SK-N-SH (cell line): ENCODE results near the gene ARHGAP29. TPM values are rescaled to one million over a fixed set of nuclear protein-coding genes. Genes with fewer than 3 reads are reported as not detected.

Experiments
- CTCF ChIA-PET: fragments of 300-600, 350-600 bp; formaldehyde crosslinking; extraction: SDS; loops from one replicate; lab custom pipeline; 2021; lab: Yijun Ruan, JAX
- POLR2A ChIA-PET: fragments of 350-600 bp; sonication (Branson Sonifier 250); formaldehyde crosslinking; extraction: SDS; loops from one replicate; lab custom pipeline; 2020; ENCODE audit warnings: antibody characterized with exemption, inconsistent platforms; lab: Yijun Ruan, JAX
- DNase-seq: peaks from one replicate; pipeline ENCODE4 v3.0.0; 2012
- H2AFZ ChIP-seq: fragments of 200-600 bp; sonication (generic); 2 replicates; pipeline ENCODE4 v1.8.1; 2016; ENCODE audit warnings: antibody characterized with exemption, mild to moderate bottlenecking, low read depth
- H3F3A ChIP-seq: fragments of 200-600 bp; sonication (generic); replicated peaks from 2 replicates; pipeline ENCODE3; 2016; ENCODE audit warnings: antibody characterized with exemption, mild to moderate bottlenecking; ENCODE audit not compliant: insufficient read depth
- H3K27ac ChIP-seq, 2 experiments: fragments of 200-500 bp in 1 of 2; fragments of 200-600 bp in 1 of 2; sonication (Bioruptor generic) in 1 of 2; sonication (generic), shearing (Covaris generic) in 1 of 2; 2 replicates each; pipeline versions ENCODE4 v1.5.1 to v1.6.1; 2014 to 2016; ENCODE audit warnings: low read depth in 2 of 2, inconsistent platforms in 1 of 2, low read length in 1 of 2, mild to moderate bottlenecking in 1 of 2, mixed read lengths in 1 of 2
- H3K27me3 ChIP-seq: fragments of 200-600 bp; sonication (generic), shearing (Covaris generic); 2 replicates; pipeline ENCODE4 v1.6.1; 2016; ENCODE audit warnings: mixed run types; ENCODE audit not compliant: insufficient read depth
- H3K36me3 ChIP-seq, 2 experiments: fragments of 200-500 bp in 1 of 2; fragments of 200-600 bp in 1 of 2; sonication (Bioruptor generic) in 1 of 2; sonication (generic) in 1 of 2; replicated peaks in 1 of 2; 2 replicates each; pipeline versions ENCODE3 to v1.5.1; 2014 to 2016; ENCODE audit warnings: low read length in 1 of 2, mild to moderate bottlenecking in 1 of 2; ENCODE audit not compliant: insufficient read depth in 2 of 2, control insufficient read depth in 1 of 2
- H3K4me1 ChIP-seq, 2 experiments: fragments of 200-500 bp in 1 of 2; fragments of 200-600 bp in 1 of 2; sonication (Bioruptor generic) in 1 of 2; sonication (generic), shearing (Covaris generic) in 1 of 2; 2 replicates each; pipeline versions ENCODE4 v1.5.1 to v1.6.1; 2014 to 2016; ENCODE audit warnings: low read depth in 1 of 2, low read length in 1 of 2, mixed run types in 1 of 2; ENCODE audit not compliant: insufficient read depth in 2 of 2, control insufficient read depth in 1 of 2
- H3K4me2 ChIP-seq: fragments of 200-600 bp; sonication (generic), shearing (Covaris generic); 2 replicates; pipeline ENCODE4 v1.6.1; 2017; ENCODE audit warnings: mixed run types
- H3K4me3 ChIP-seq, 2 experiments: fragments of 200-500 bp in 1 of 2; fragments of 200-600 bp in 1 of 2; sonication (Bioruptor generic) in 1 of 2; sonication (generic), shearing (Covaris generic) in 1 of 2; 2 replicates each; pipeline versions ENCODE4 v1.5.1 to v1.8.1; 2014 to 2016; ENCODE audit warnings: low read depth in 2 of 2, inconsistent platforms in 1 of 2, low read length in 1 of 2, mild to moderate bottlenecking in 1 of 2, mixed read lengths in 1 of 2, moderate library complexity in 1 of 2
- H3K79me2 ChIP-seq: fragments of 200-600 bp; sonication (generic); 2 replicates; pipeline ENCODE4 v1.8.1; 2017; ENCODE audit warnings: mild to moderate bottlenecking; ENCODE audit not compliant: insufficient read depth
- H3K9ac ChIP-seq: fragments of 200-600 bp; sonication (generic); 2 replicates; pipeline ENCODE4 v1.6.1; 2017; ENCODE audit warnings: mixed run types
- H3K9me2 ChIP-seq: fragments of 200-600 bp; sonication (generic); 2 replicates; pipeline ENCODE4 v1.6.1; 2017; ENCODE audit warnings: mixed run types
- H3K9me3 ChIP-seq: fragments of 200-600 bp; sonication (generic); 2 replicates; pipeline ENCODE4 v1.6.1; 2017; ENCODE audit warnings: mixed run types, mild to moderate bottlenecking, moderate library complexity
- H4K20me1 ChIP-seq: fragments of 200-600 bp; sonication (generic); 2 replicates; pipeline ENCODE4 v1.6.1; 2017; ENCODE audit warnings: mild to moderate bottlenecking, mixed run types; ENCODE audit not compliant: insufficient read depth
- CTCF ChIP-seq: fragments of 200-600 bp; sonication (generic); IDR thresholded peaks from 2 replicates; pipeline ENCODE4 v1.6.1; 2017; ENCODE audit warnings: antibody characterized with exemption, mild to moderate bottlenecking, moderate library complexity
- ELF1 ChIP-seq: IDR thresholded peaks from 2 replicates; pipeline ENCODE4 v1.4.0; 2012
- EP300 ChIP-seq, 2 experiments: IDR thresholded peaks; 2 replicates each; pipeline versions ENCODE4 v1.4.0 to v1.6.1; 2012; ENCODE audit warnings: borderline replicate concordance in 1 of 2, low read depth in 1 of 2, low read length in 1 of 2
- EZH2phosphoT487 ChIP-seq: fragments of 200-600 bp; sonication (generic); IDR thresholded peaks from 2 replicates; pipeline ENCODE4 v1.6.1; 2017; ENCODE audit warnings: low read depth, mixed run types, mild to moderate bottlenecking, antibody characterized with exemption, moderate library complexity, borderline replicate concordance
- FOSL2 ChIP-seq: IDR thresholded peaks from 2 replicates; pipeline ENCODE4 v1.4.0; 2012; ENCODE audit warnings: low read depth, mild to moderate bottlenecking, moderate library complexity, borderline replicate concordance
- FOXJ3 ChIP-seq: sonication (generic); formaldehyde crosslinking; IDR thresholded peaks from 2 replicates; pipeline ENCODE4 v1.5.1; 2020; ENCODE audit warnings: mild to moderate bottlenecking, missing genetic modification reagents
- GABPA ChIP-seq: IDR thresholded peaks from 2 replicates; pipeline ENCODE4 v1.4.0; 2012; ENCODE audit warnings: low read depth, mild to moderate bottlenecking
- GATA2 ChIP-seq: sonication (generic); formaldehyde crosslinking; IDR thresholded peaks from 2 replicates; pipeline ENCODE4 v1.5.0; 2020; ENCODE audit warnings: mild to moderate bottlenecking, missing genetic modification reagents
- JUND ChIP-seq: IDR thresholded peaks from 2 replicates; pipeline ENCODE4 v1.4.0; 2012
- MEF2A ChIP-seq: IDR thresholded peaks from 2 replicates; pipeline ENCODE4 v1.4.0; 2012; ENCODE audit warnings: low read depth, borderline replicate concordance
- MXI1 ChIP-seq: IDR thresholded peaks from 2 replicates; pipeline ENCODE4 v1.6.1; 2012; ENCODE audit warnings: mild to moderate bottlenecking, low read depth, low read length, improper control_type of control experiment
- NRF1 ChIP-seq: IDR thresholded peaks from 2 replicates; pipeline ENCODE4 v1.6.1; 2012; ENCODE audit warnings: low read depth, mild to moderate bottlenecking, low read length
- PBX3 ChIP-seq: IDR thresholded peaks from 2 replicates; pipeline ENCODE4; 2012
- POLR2AphosphoS5 ChIP-seq: IDR thresholded peaks from 2 replicates; pipeline ENCODE4 v1.6.1; 2012; ENCODE audit warnings: low read depth, low read length
- RCOR1 ChIP-seq: fragments of 150-350 bp; IDR thresholded peaks from 2 replicates; pipeline ENCODE4 v1.6.1; 2017; ENCODE audit warnings: antibody characterized with exemption, low read length
- REST ChIP-seq: IDR thresholded peaks from 2 replicates; pipeline ENCODE4 v1.6.1; 2012; ENCODE audit warnings: mild to moderate bottlenecking, low read depth, low read length, moderate library complexity
- RFX5 ChIP-seq: IDR thresholded peaks from 2 replicates; pipeline ENCODE4 v1.6.1; 2012; ENCODE audit warnings: mild to moderate bottlenecking, improper control_type of control experiment, low read length
- RXRA ChIP-seq: IDR thresholded peaks from 2 replicates; pipeline ENCODE4 v1.4.0; 2012; ENCODE audit warnings: low read depth, mild to moderate bottlenecking, borderline replicate concordance
- SIN3A ChIP-seq: IDR thresholded peaks from 2 replicates; pipeline ENCODE4 v1.6.1; 2012; ENCODE audit warnings: low read depth, mild to moderate bottlenecking, low read length, moderate library complexity, borderline replicate concordance
- TAF1 ChIP-seq: IDR thresholded peaks from 2 replicates; pipeline ENCODE4 v1.6.1; 2012; ENCODE audit warnings: low read depth, mild to moderate bottlenecking, low read length, moderate library complexity, borderline replicate concordance
- TEAD4 ChIP-seq: IDR thresholded peaks from 2 replicates; pipeline ENCODE4 v1.4.0; 2012; ENCODE audit warnings: mild to moderate bottlenecking, borderline replicate concordance; ENCODE audit not compliant: insufficient read depth
- USF1 ChIP-seq: IDR thresholded peaks from 2 replicates; pipeline ENCODE4 v1.4.0; 2012; ENCODE audit warnings: low read depth, borderline replicate concordance
- USF2 ChIP-seq: fragments of 150-350 bp; IDR thresholded peaks from 2 replicates; pipeline ENCODE4 v1.6.1; 2017; ENCODE audit warnings: antibody characterized with exemption, low read length, low read depth, borderline replicate concordance
- WGBS: methylation state at CpG from one replicate; pipeline ENCODE4 v1.1.6; 2017; ENCODE audit warnings: low lambda C conversion rate; 5-methylcytosine and 5-hydroxymethylcytosine counted together
- polyA plus RNA-seq, 3 experiments: library from polyadenylated mRNA; depleted of rRNA; stranded (reverse); fragments of >200 nt; gene quantifications; 2 replicates each; pipeline ENCODE4 v1.2.3, GENCODE V29; 2012

ARHGAP29 gene
- polyA plus RNA-seq, 1 of the 3 experiments (the other 2 are of a cell fraction), result 20.1 TPM

GRCh38 chr1:94247138-94248094 is 10.0 kb upstream of the ARHGAP29 start:
- CTCF ChIA-PET, result interaction anchor here (0.6 to 4.2 kb wide), 11 partner anchors 10 to 208 kb away, joined by 3 to 29 read pairs (median 3); no protein-coding TSS in a partner anchor
- TF ChIP-seq MXI1, result 0 out of 2 replicates have a peak, but pooled peaks have one; percentile 54
- peak; percentile 22; the same call in 1 of the 2 replicates for TF ChIP-seq SIN3A
- TF ChIP-seq GATA2 (CRISPR knock-in tag), result no peak
- peak; percentile 66 for TF ChIP-seq NRF1
- TF ChIP-seq EZH2phosphoT487, result no peak
- TF ChIP-seq ELF1, result no peak
- no peak for TF ChIP-seq FOXJ3 (CRISPR knock-in tag)
- TF ChIP-seq REST, result no peak
- TF ChIP-seq POLR2AphosphoS5, result peak; percentile 43; the same call in 1 of the 2 replicates
- TF ChIP-seq FOSL2, result no peak
- TF ChIP-seq USF2, result no peak
- no peak for TF ChIP-seq CTCF
- TF ChIP-seq TAF1, result peak; percentile 67; the same call in 1 of the 2 replicates
- no peak for TF ChIP-seq JUND
- TF ChIP-seq RXRA, result no peak
- no peak for TF ChIP-seq TEAD4
- TF ChIP-seq PBX3, result 0 out of 2 replicates have a peak, but pooled peaks have one; percentile 9
- no peak for TF ChIP-seq GABPA
- no peak for TF ChIP-seq EP300 (IDR thresholded peaks at IDR 0.05; ENCODE audit: borderline replicate concordance in 1 of 2, low read depth in 1 of 2, low read length in 1 of 2)
- no peak for TF ChIP-seq USF1
- no peak for TF ChIP-seq RCOR1
- TF ChIP-seq MEF2A, result no peak
- no peak for TF ChIP-seq RFX5

More at GRCh38 chr1:94247138-94248094, 10.0 kb upstream of the ARHGAP29 start:
- no peaks in the 10 kb centered on the region for H3K27me3 ChIP-seq
- 3% methylated on average over 28 of the region's 103 CpGs for WGBS
- peak; percentile 96 for DNase-seq
- H4K20me1 ChIP-seq, result no peaks in the 10 kb centered on the region
- H3K27ac ChIP-seq, result no peak overlapping the region; a peak in 1 of 4 replicates
- H3K9ac ChIP-seq, result peak overlapping the region; percentile 55
- peak overlapping the region; percentile 74 for H2AFZ ChIP-seq
- POLR2A ChIA-PET, result interaction anchor here (0.6 to 1.6 kb wide), 3 partner anchors 10 to 486 kb away, joined by 3 to 11 read pairs (median 5); partner anchors contain the start of gene ARHGAP29
- H3K4me3 ChIP-seq, result peak overlapping the region; percentile 59 to 80
- H3K36me3 ChIP-seq, result no peaks in the 10 kb centered on the region
- peak overlapping the region; percentile 66 for H3K4me2 ChIP-seq
- peaks cover 0 to 9% of the 10 kb centered on the region in 2 experiments; a peak in 2 of 4 replicates for H3K4me1 ChIP-seq
- peaks cover 20% of the 10 kb centered on the region; the same call in 1 of the 2 replicates for H3K79me2 ChIP-seq
- H3K9me2 ChIP-seq, result no peaks in the 10 kb centered on the region
- peaks cover 10% of the 10 kb centered on the region for H3F3A ChIP-seq
- H3K9me3 ChIP-seq, result peaks cover 9% of the 10 kb centered on the region
